ENCODE results near the gene WWP2. TPM values are rescaled to one million over a fixed set of nuclear protein-coding genes. Genes with fewer than 3 reads are reported as not detected.

The WWP2 gene
- total RNA-seq, 1 donor from 2014 or later, result 13.1 TPM

MicroRNAs encoded within 50 kb of the gene (microRNA counts, 767-probe panel; counts per million panel counts)
- microRNA hsa-miR-140-3p (not detected), microRNA hsa-miR-140-5p (6,046 counts per million, percentile 7 among the panel's probes with 10 or more counts)

Small RNA genes within 50 kb of the gene (microRNA-seq; reads per million reads assigned to microRNA genes)
- gene MIR140, result 1,575 reads per million, percentile 85 among the genes with 10 or more reads in this experiment

Other genes starting within 250 kb of the WWP2 start
- 23.6 and 35.2 TPM in 2 replicates for gene NFAT5, start 196.4 kb upstream of the WWP2 start, total RNA-seq
- gene NQO1, start 35.8 kb upstream of the WWP2 start, total RNA-seq, result 257 and 375 TPM in 2 replicates
- gene NOB1, start 7.4 kb upstream of the WWP2 start, total RNA-seq, result 17.5 and 20.1 TPM in 2 replicates
- 0.48 and 1.4 TPM in 2 replicates for gene CLEC18A, start 189.0 kb downstream of the WWP2 start, total RNA-seq

Measured in myocyte (in vitro differentiated cells).